Measurements from ENCODE around the gene IL11. TPM values are rescaled to one million over a fixed set of nuclear protein-coding genes. Genes with fewer than 3 reads are reported as not detected.

The IL11 gene
- total and polyA plus RNA-seq, 2 experiments from 2014 or later: 4.4 to 6.6 TPM

GRCh38 chr19:55365245-55365644 lies 5.0 kb downstream of the IL11 start:
- no peaks in the 10 kb centered on the region for H3K9me3 ChIP-seq (ENCODE audit: low read depth)
- no peaks in the 10 kb centered on the region for H3K79me2 ChIP-seq
- H3K4me3 ChIP-seq: no peak overlapping the region
- 84% methylated on average over 8 of the region's 8 CpGs for WGBS (ENCODE audit: low lambda C conversion rate, missing lambda C conversion rate)
- no peak overlapping the region for H3K27ac ChIP-seq
- peaks cover 19% of the 10 kb centered on the region for H3K27me3 ChIP-seq
- no peak overlapping the region for H2AFZ ChIP-seq
- no peak overlapping the region for H3K4me2 ChIP-seq
- DNase-seq (ENCODE audit: low spot score): no peak
- H4K20me1 ChIP-seq (ENCODE audit: insufficient read depth, poor library complexity, severe bottlenecking): no peaks in the 10 kb centered on the region
- peaks cover 11% of the 10 kb centered on the region for H3K4me1 ChIP-seq (ENCODE audit: insufficient read depth)
- no peaks in the 10 kb centered on the region for H3K36me3 ChIP-seq (replicated peaks; ENCODE audit: insufficient read depth, low read depth)
- TF ChIP-seq EZH2phosphoT487 (IDR thresholded peaks at IDR 0.05; ENCODE audit: low read depth, severe bottlenecking, unreplicated experiment): no peak
- no peak for TF ChIP-seq EZH2 (IDR thresholded peaks at IDR 0.05; ENCODE audit: borderline replicate concordance)
- no peak for TF ChIP-seq CTCF (IDR thresholded peaks at IDR 0.05; ENCODE audit: poor library complexity)
- H3K9me2 ChIP-seq (replicated peaks; ENCODE audit: insufficient read depth): no peaks in the 10 kb centered on the region

- 76% methylated on average over 26 of the region's 27 CpGs for WGBS (ENCODE audit: low lambda C conversion rate, missing lambda C conversion rate)
- no peaks in the 10 kb centered on the region for H4K20me1 ChIP-seq (ENCODE audit: insufficient read depth, poor library complexity, severe bottlenecking)
- H3K4me1 ChIP-seq (ENCODE audit: insufficient read depth): no peaks in the 10 kb centered on the region
- peaks cover under 1% of the 10 kb centered on the region for H3K27me3 ChIP-seq
- no peak for DNase-seq (ENCODE audit: low spot score)
- TF ChIP-seq EZH2phosphoT487 (IDR thresholded peaks at IDR 0.05; ENCODE audit: low read depth, severe bottlenecking, unreplicated experiment): no peak
- no peak for TF ChIP-seq CTCF (IDR thresholded peaks at IDR 0.05; ENCODE audit: poor library complexity)
- no peak for TF ChIP-seq EZH2 (IDR thresholded peaks at IDR 0.05; ENCODE audit: borderline replicate concordance)
- H3K4me2 ChIP-seq: no peak within 1 kb of the TSS
- H3K36me3 ChIP-seq (replicated peaks; ENCODE audit: insufficient read depth, low read depth): no peaks in the 10 kb centered on the region
- no peak within 1 kb of the TSS for H2AFZ ChIP-seq
- no peak within 1 kb of the TSS for H3K27ac ChIP-seq
- H3K9me2 ChIP-seq (replicated peaks; ENCODE audit: insufficient read depth): no peaks in the 10 kb centered on the region
- no peak within 1 kb of the TSS for H3K4me3 ChIP-seq
- no peaks in the 10 kb centered on the region for H3K9me3 ChIP-seq (ENCODE audit: low read depth)
- no peaks in the 10 kb centered on the region for H3K79me2 ChIP-seq
Observed at GRCh38 chr19:55362990-55363716, 7.1 kb downstream of the IL11 start, which contains the start of gene GARIN5B. TSS of gene GARIN5B (minus strand) at chr19:55363260. CDS start at chr19:55363066, 194 bp downstream.

- no peak for DNase-seq (ENCODE audit: low spot score)
- Histone ChIP-seq H3K27ac (no peak overlapping the region), H3K27me3 (peaks cover under 1% of the 10 kb centered on the region), H4K20me1 (ENCODE audit: insufficient read depth, poor library complexity, severe bottlenecking) (no peaks in the 10 kb centered on the region), H3K9me2 (replicated peaks; ENCODE audit: insufficient read depth) (no peaks in the 10 kb centered on the region), H3K36me3 (replicated peaks; ENCODE audit: insufficient read depth, low read depth) (no peaks in the 10 kb centered on the region), H3K9me3 (ENCODE audit: low read depth) (no peaks in the 10 kb centered on the region), H3K4me2 (no peak overlapping the region), H3K79me2 (no peaks in the 10 kb centered on the region), H2AFZ (no peak overlapping the region), H3K4me3 (no peak overlapping the region), H3K4me1 (ENCODE audit: insufficient read depth) (no peaks in the 10 kb centered on the region)
- 87% methylated on average over 20 of the region's 38 CpGs for WGBS (ENCODE audit: low lambda C conversion rate, missing lambda C conversion rate)
- TF ChIP-seq EZH2 (IDR thresholded peaks at IDR 0.05; ENCODE audit: borderline replicate concordance) (no peak), EZH2phosphoT487 (IDR thresholded peaks at IDR 0.05; ENCODE audit: low read depth, severe bottlenecking, unreplicated experiment) (no peak), CTCF (IDR thresholded peaks at IDR 0.05; ENCODE audit: poor library complexity) (no peak)
Observed at GRCh38 chr19:55362174-55362989, 7.9 kb downstream of the IL11 start.

Data from hepatocyte (in vitro differentiated cells).